ENCODE measurements around the gene SLC37A2.
"Not testable (repeated sequence)": the region's sequence is repeated elsewhere in the genome, so short reads cannot be mapped to it uniquely, and the experiment has no call there.

Gene SLC37A2

DNA sequence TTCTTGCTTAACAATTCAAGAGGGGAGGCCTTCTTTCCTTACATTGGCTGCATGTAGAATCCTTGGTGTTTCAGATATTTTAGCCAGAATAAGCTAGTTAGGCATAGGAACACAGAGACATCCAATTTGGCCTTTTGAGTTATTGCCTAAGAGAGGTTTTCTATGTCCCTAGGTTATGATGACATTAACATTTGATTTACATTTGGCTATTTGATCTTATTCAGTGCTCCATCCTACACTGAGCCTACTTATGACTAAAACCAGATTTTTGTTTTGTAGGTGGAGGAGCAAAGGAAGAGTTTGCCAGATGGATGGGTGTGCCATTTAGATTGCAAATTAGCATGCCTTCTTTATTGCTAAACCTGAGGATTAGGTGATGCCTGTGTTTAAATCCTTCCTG lies 11.1 kb upstream of the SLC37A2 start:
- Histone ChIP-seq H3K4ac (ENCODE audit: low read length) (no peak overlapping the region), H3K36me3 (replicated peaks in 1 of 2; ENCODE audit: control insufficient read depth in 2 of 2, insufficient read depth in 2 of 2, low read length in 2 of 2) (peaks cover 0 to 2% of the 10 kb centered on the region in 2 donors), H2AFZ (ENCODE audit: low read length) (no peak overlapping the region), H3K9ac (ENCODE audit: low read depth, low read length, poor library complexity) (no peak overlapping the region), H2BK15ac (ENCODE audit: low read length) (no peak overlapping the region), H3K4me3 (ENCODE audit: low read length in 2 of 2) (no peak overlapping the region), H3K9me3 (replicated peaks in 1 of 2; ENCODE audit: control insufficient read depth in 2 of 2, insufficient read depth in 1 of 2, low read depth in 1 of 2, low read length in 2 of 2) (peaks cover 0 to 2% of the 10 kb centered on the region in 2 donors), H3K27ac (replicated peaks; ENCODE audit: low read length) (no peak overlapping the region), H4K8ac (ENCODE audit: low read depth, low read length) (no peak overlapping the region), H3K23ac (ENCODE audit: low read depth, low read length, poor library complexity) (no peak overlapping the region), H2BK5ac (ENCODE audit: low read length) (no peak overlapping the region), H3K18ac (ENCODE audit: low read length) (no peak overlapping the region), H3K14ac (ENCODE audit: low read length) (no peak overlapping the region), H2BK120ac (ENCODE audit: low read depth, low read length) (no peak overlapping the region), H2AK5ac (ENCODE audit: low read depth, low read length) (no peak overlapping the region), H3K4me1 (ENCODE audit: control insufficient read depth in 2 of 2, insufficient read depth in 1 of 2, low read depth in 1 of 2, low read length in 2 of 2) (peaks cover 0 to 5% of the 10 kb centered on the region in 2 donors), H4K91ac (ENCODE audit: low read depth, low read length, poor library complexity) (no peak overlapping the region), H2BK12ac (ENCODE audit: low read length) (no peak overlapping the region), H3K4me2 (ENCODE audit: insufficient read depth, low read length, poor library complexity, severe bottlenecking) (no peak overlapping the region), H3K79me1 (ENCODE audit: low read depth, low read length) (no peaks in the 10 kb centered on the region), H3K27me3 (ENCODE audit: control insufficient read depth in 3 of 3, insufficient read depth in 3 of 3, low read depth in 1 of 3, low read length in 3 of 3) (peaks cover 0 to 2% (median 0%) of the 10 kb centered on the region in 3 experiments)
- no peak for DNase-seq (ENCODE audit: low spot score)

DNA sequence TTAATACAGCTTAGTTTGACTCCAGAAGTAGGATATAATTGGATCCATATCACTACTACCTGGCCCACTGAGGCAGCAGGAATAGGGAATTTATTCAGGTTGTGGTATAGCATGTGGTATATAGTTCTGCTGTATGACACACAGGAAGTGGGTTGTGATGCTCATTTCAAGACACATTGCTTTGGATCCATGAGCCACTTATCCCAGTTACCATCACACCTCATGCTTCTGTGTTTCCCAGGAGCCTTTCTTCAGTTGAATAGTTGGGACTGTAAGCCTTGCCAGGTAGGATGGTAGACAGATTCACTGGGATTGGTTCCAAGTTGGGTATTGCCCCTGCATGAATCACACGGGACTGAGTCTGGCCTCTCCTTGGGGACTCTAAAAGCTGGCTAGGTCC lies 9.9 kb upstream of the SLC37A2 start:
- Histone ChIP-seq H4K8ac (ENCODE audit: low read depth, low read length) (no peak overlapping the region), H2BK5ac (ENCODE audit: low read length) (no peak overlapping the region), H3K36me3 (replicated peaks in 1 of 2; ENCODE audit: control insufficient read depth in 2 of 2, insufficient read depth in 2 of 2, low read length in 2 of 2) (peaks cover 0 to 2% of the 10 kb centered on the region in 2 donors), H2BK15ac (ENCODE audit: low read length) (no peak overlapping the region), H3K27ac (replicated peaks; ENCODE audit: low read length) (no peak overlapping the region), H3K4me2 (ENCODE audit: insufficient read depth, low read length, poor library complexity, severe bottlenecking) (no peak overlapping the region), H3K4me3 (ENCODE audit: low read length in 2 of 2) (no peak overlapping the region), H2BK120ac (ENCODE audit: low read depth, low read length) (no peak overlapping the region), H2AFZ (ENCODE audit: low read length) (no peak overlapping the region), H2BK12ac (ENCODE audit: low read length) (no peak overlapping the region), H3K4ac (ENCODE audit: low read length) (no peak overlapping the region), H3K23ac (ENCODE audit: low read depth, low read length, poor library complexity) (no peak overlapping the region), H3K27me3 (ENCODE audit: control insufficient read depth in 3 of 3, insufficient read depth in 3 of 3, low read depth in 1 of 3, low read length in 3 of 3) (peaks cover 0 to 2% (median 0%) of the 10 kb centered on the region in 3 experiments), H4K91ac (ENCODE audit: low read depth, low read length, poor library complexity) (no peak overlapping the region), H3K9me3 (replicated peaks in 1 of 2; ENCODE audit: control insufficient read depth in 2 of 2, insufficient read depth in 1 of 2, low read depth in 1 of 2, low read length in 2 of 2) (peaks cover 0 to 2% of the 10 kb centered on the region in 2 donors), H3K4me1 (ENCODE audit: control insufficient read depth in 2 of 2, insufficient read depth in 1 of 2, low read depth in 1 of 2, low read length in 2 of 2) (peaks cover 0 to 5% of the 10 kb centered on the region in 2 donors), H3K14ac (ENCODE audit: low read length) (no peak overlapping the region), H2AK5ac (ENCODE audit: low read depth, low read length) (no peak overlapping the region), H3K18ac (ENCODE audit: low read length) (no peak overlapping the region), H3K9ac (ENCODE audit: low read depth, low read length, poor library complexity) (peak overlapping the region; percentile 7), H3K79me1 (ENCODE audit: low read depth, low read length) (no peaks in the 10 kb centered on the region)
- no CpG with 5 or more reads among the region's 1 CpG for WGBS, 2 donors (ENCODE audit: extremely low coverage in 2 of 2, insufficient read length in 2 of 2, insufficient replicate concordance in 1 of 2)
- no peak for DNase-seq (ENCODE audit: low spot score)

DNA sequence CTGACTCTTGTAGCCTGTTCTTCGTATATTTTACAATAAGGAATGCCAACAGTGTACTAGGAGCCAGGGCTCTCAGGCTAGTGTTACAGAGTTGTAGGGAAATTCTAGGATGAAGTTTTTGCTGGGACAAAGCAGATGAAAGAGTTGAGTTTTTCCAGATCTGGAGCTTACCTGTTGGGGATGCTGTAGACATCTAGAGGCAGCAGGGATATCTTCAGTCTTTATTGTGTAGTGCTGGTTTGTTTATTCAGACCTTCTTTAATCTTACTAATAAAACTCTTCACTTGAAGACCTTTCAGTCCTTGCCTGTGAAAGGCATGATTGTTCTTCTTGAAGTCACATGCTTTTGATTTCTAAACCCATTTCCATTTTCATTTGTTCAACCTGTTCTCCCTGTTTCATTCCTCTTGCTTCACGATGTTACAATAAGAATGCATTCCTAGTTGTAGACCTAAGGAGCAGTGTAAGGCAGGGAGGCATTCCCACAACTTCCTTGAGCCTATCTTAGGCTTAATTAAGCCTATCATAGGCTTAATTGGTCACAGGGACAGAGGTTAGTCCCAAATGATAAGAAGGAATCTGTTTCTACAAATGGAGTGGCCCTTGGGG lies 7.9 kb upstream of the SLC37A2 start:
- H4K91ac ChIP-seq (ENCODE audit: low read depth, low read length, poor library complexity), result no peak overlapping the region
- peaks cover 0 to 2% of the 10 kb centered on the region in 2 donors for H3K9me3 ChIP-seq (replicated peaks in 1 of 2; ENCODE audit: control insufficient read depth in 2 of 2, insufficient read depth in 1 of 2, low read depth in 1 of 2, low read length in 2 of 2)
- H2BK15ac ChIP-seq (ENCODE audit: low read length), result no peak overlapping the region
- no peak overlapping the region for H3K23ac ChIP-seq (ENCODE audit: low read depth, low read length, poor library complexity)
- no peak overlapping the region for H3K9ac ChIP-seq (ENCODE audit: low read depth, low read length, poor library complexity)
- no peak overlapping the region for H3K4me3 ChIP-seq (ENCODE audit: low read length in 2 of 2)
- H3K27me3 ChIP-seq (ENCODE audit: control insufficient read depth in 3 of 3, insufficient read depth in 3 of 3, low read depth in 1 of 3, low read length in 3 of 3), result peaks cover 0 to 2% (median 0%) of the 10 kb centered on the region in 3 experiments
- no peak overlapping the region for H3K18ac ChIP-seq (ENCODE audit: low read length)
- peaks cover 0 to 2% of the 10 kb centered on the region in 2 donors for H3K36me3 ChIP-seq (replicated peaks in 1 of 2; ENCODE audit: control insufficient read depth in 2 of 2, insufficient read depth in 2 of 2, low read length in 2 of 2)
- H2AFZ ChIP-seq (ENCODE audit: low read length), result no peak overlapping the region
- H2BK5ac ChIP-seq (ENCODE audit: low read length), result no peak overlapping the region
- no peak overlapping the region for H3K4me2 ChIP-seq (ENCODE audit: insufficient read depth, low read length, poor library complexity, severe bottlenecking)
- H3K27ac ChIP-seq (replicated peaks; ENCODE audit: low read length), result no peak overlapping the region
- no peak overlapping the region for H2AK5ac ChIP-seq (ENCODE audit: low read depth, low read length)
- H2BK12ac ChIP-seq (ENCODE audit: low read length), result no peak overlapping the region
- no peak overlapping the region for H3K4ac ChIP-seq (ENCODE audit: low read length)
- H3K14ac ChIP-seq (ENCODE audit: low read length), result no peak overlapping the region
- no peaks in the 10 kb centered on the region for H3K79me1 ChIP-seq (ENCODE audit: low read depth, low read length)
- H3K4me1 ChIP-seq (ENCODE audit: control insufficient read depth in 2 of 2, insufficient read depth in 1 of 2, low read depth in 1 of 2, low read length in 2 of 2), result peaks cover 0 to 5% of the 10 kb centered on the region in 2 donors
- DNase-seq (ENCODE audit: low spot score), result no peak
- WGBS, 2 donors (ENCODE audit: extremely low coverage in 2 of 2, insufficient read length in 2 of 2, insufficient replicate concordance in 1 of 2), result no CpG with 5 or more reads among the region's 2 CpGs
- H2BK120ac ChIP-seq (ENCODE audit: low read depth, low read length), result no peak overlapping the region
- no peak overlapping the region for H4K8ac ChIP-seq (ENCODE audit: low read depth, low read length)

DNA sequence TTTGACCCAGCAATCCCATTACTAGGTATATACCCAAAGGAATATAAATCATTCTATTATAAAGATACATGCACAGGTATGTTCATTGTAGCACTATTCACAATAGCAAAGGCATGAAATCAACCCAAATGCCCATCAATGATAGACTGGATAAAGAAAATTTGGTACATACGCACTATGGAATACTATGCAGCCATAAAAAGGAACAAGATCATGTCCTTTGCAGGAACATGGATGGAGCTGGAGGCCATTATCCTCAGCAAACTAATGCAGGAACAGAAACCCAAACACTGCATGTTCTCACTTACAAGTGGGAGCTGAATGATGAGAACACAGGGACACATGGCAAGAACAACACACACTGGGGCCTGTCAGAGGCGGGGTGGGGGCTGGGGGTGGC lies 7.0 kb upstream of the SLC37A2 start:
- H2BK120ac ChIP-seq (ENCODE audit: low read depth, low read length); H3K14ac ChIP-seq (ENCODE audit: low read length); H3K4me1 ChIP-seq (ENCODE audit: control insufficient read depth in 2 of 2, insufficient read depth in 1 of 2, low read depth in 1 of 2, low read length in 2 of 2); H4K91ac ChIP-seq (ENCODE audit: low read depth, low read length, poor library complexity); H2AK5ac ChIP-seq (ENCODE audit: low read depth, low read length); H3K18ac ChIP-seq (ENCODE audit: low read length); H4K8ac ChIP-seq (ENCODE audit: low read depth, low read length); H3K23ac ChIP-seq (ENCODE audit: low read depth, low read length, poor library complexity); H2BK5ac ChIP-seq (ENCODE audit: low read length); H3K27me3 ChIP-seq (ENCODE audit: control insufficient read depth in 3 of 3, insufficient read depth in 3 of 3, low read depth in 1 of 3, low read length in 3 of 3); DNase-seq (ENCODE audit: low spot score); H3K9me3 ChIP-seq (replicated peaks in 1 of 2; ENCODE audit: control insufficient read depth in 2 of 2, insufficient read depth in 1 of 2, low read depth in 1 of 2, low read length in 2 of 2); H3K79me1 ChIP-seq (ENCODE audit: low read depth, low read length); H3K4me3 ChIP-seq (ENCODE audit: low read length in 2 of 2); H2AFZ ChIP-seq (ENCODE audit: low read length); H3K36me3 ChIP-seq (replicated peaks in 1 of 2; ENCODE audit: control insufficient read depth in 2 of 2, insufficient read depth in 2 of 2, low read length in 2 of 2); H3K4ac ChIP-seq (ENCODE audit: low read length); H2BK12ac ChIP-seq (ENCODE audit: low read length); H2BK15ac ChIP-seq (ENCODE audit: low read length); H3K9ac ChIP-seq (ENCODE audit: low read depth, low read length, poor library complexity); H3K4me2 ChIP-seq (ENCODE audit: insufficient read depth, low read length, poor library complexity, severe bottlenecking); H3K27ac ChIP-seq (replicated peaks; ENCODE audit: low read length): not testable (repeated sequence)
- no CpG with 5 or more reads among the region's 2 CpGs for whole genome bisulfite sequencing, 2 donors (ENCODE audit: extremely low coverage in 2 of 2, insufficient read length in 2 of 2, insufficient replicate concordance in 1 of 2)
